Measurements from ENCODE around the gene CSTF1. TPM values are rescaled to one million over a fixed set of nuclear protein-coding genes. Genes with fewer than 3 reads are reported as not detected.

The CSTF1 gene
- total and polyA plus RNA-seq, 2 of the 8 experiments (the other 6 are each of a cell fraction or from before 2014, with no cell fraction given) = 59.4 to 83.5 TPM

GRCh38 chr20:56400001-56400640, 7.7 kb downstream of the CSTF1 start:
- Histone ChIP-seq H3K23ac (ENCODE audit: insufficient read length) (no peak overlapping the region), H3K79me1 (ENCODE audit: low read depth, low read length) (peaks cover 2% of the 10 kb centered on the region; the same call in 1 of the 2 replicates), H2AFZ (ENCODE audit: low read length) (no peak overlapping the region), H3K27me3 (replicated peaks in 1 of 4; ENCODE audit: control insufficient read depth in 3 of 4, extremely low read depth in 1 of 4, insufficient read depth in 3 of 4, low read length in 3 of 4) (no peaks in the 10 kb centered on the region), H3K9me3 (ENCODE audit: insufficient read depth in 2 of 2, low read depth in 1 of 2, low read length in 1 of 2) (no peaks in the 10 kb centered on the region), H3K4me3 (ENCODE audit: extremely low read depth in 1 of 4, insufficient read depth in 2 of 4, low read depth in 3 of 4, low read length in 4 of 4) (no peak overlapping the region), H4K5ac (ENCODE audit: insufficient read length, low read depth, low read length) (no peak overlapping the region), H3K4ac (replicated peaks; ENCODE audit: insufficient read length, low read depth, low read length) (no peak overlapping the region), H3K4me2 (ENCODE audit: insufficient read depth in 1 of 2, low read depth in 2 of 2, low read length in 2 of 2) (no peak overlapping the region), H3K27ac (ENCODE audit: low read depth, low read length) (no peak overlapping the region), H2BK120ac (replicated peaks; ENCODE audit: low read depth, low read length) (no peak overlapping the region), H3K9ac (replicated peaks in 1 of 4; ENCODE audit: extremely low read depth in 1 of 4, low read depth in 3 of 4, low read length in 3 of 4) (no peak overlapping the region), H3K4me1 (replicated peaks in 1 of 4; ENCODE audit: control insufficient read depth in 3 of 4, insufficient read depth in 4 of 4, low read length in 3 of 4) (no peaks in the 10 kb centered on the region), H4K20me1 (replicated peaks in 1 of 2; ENCODE audit: control insufficient read depth in 1 of 2, insufficient read depth in 2 of 2, low read length in 2 of 2) (peaks cover under 1 to 4% of the 10 kb centered on the region in 2 experiments), H2BK12ac (ENCODE audit: low read depth, low read length) (no peak overlapping the region), H4K91ac (replicated peaks; ENCODE audit: insufficient read length, low read length) (no peak overlapping the region), H2BK5ac (ENCODE audit: low read depth, low read length) (no peak overlapping the region), H3K23me2 (ENCODE audit: low read depth, low read length) (no peaks in the 10 kb centered on the region), H3K14ac (ENCODE audit: insufficient read length) (no peak overlapping the region), H2BK20ac (ENCODE audit: low read length) (no peak overlapping the region), H2AK5ac (ENCODE audit: low read depth, low read length) (no peak overlapping the region), H3K79me2 (ENCODE audit: control insufficient read depth in 1 of 2, insufficient read depth in 2 of 2, low read length in 2 of 2) (peaks cover 0 to 27% of the 10 kb centered on the region in 2 experiments; a peak in 2 of 4 replicates), H3K56ac (replicated peaks; ENCODE audit: insufficient read length, low read depth, low read length) (no peak overlapping the region), H3K36me3 (ENCODE audit: control insufficient read depth in 2 of 4, insufficient read depth in 4 of 4, low read length in 3 of 4) (peaks cover 44 to 91% (median 73%) of the 10 kb centered on the region in 4 experiments), H2BK15ac (ENCODE audit: low read length) (no peak overlapping the region), H3K18ac (ENCODE audit: extremely low read depth, low read length) (no peak overlapping the region), H4K8ac (ENCODE audit: extremely low read depth, insufficient read depth, low read length) (no peak overlapping the region)
- FAIRE-seq (no peak), DNase-seq (ENCODE audit: low read depth in 1 of 2, low spot score in 2 of 2) (peak in 1 of 2 experiments; percentile 55)
- ChIA-PET POLR2A (ENCODE audit: partially characterized antibody) (no interaction called here), CTCF (ENCODE audit: partially characterized antibody) (interaction anchor here (0.6 to 1.6 kb wide), 5 partner anchors 13 to 178 kb away, joined by 3 to 5 read pairs (median 4); no protein-coding TSS in a partner anchor)
- TF ChIP-seq, protein P1, sequence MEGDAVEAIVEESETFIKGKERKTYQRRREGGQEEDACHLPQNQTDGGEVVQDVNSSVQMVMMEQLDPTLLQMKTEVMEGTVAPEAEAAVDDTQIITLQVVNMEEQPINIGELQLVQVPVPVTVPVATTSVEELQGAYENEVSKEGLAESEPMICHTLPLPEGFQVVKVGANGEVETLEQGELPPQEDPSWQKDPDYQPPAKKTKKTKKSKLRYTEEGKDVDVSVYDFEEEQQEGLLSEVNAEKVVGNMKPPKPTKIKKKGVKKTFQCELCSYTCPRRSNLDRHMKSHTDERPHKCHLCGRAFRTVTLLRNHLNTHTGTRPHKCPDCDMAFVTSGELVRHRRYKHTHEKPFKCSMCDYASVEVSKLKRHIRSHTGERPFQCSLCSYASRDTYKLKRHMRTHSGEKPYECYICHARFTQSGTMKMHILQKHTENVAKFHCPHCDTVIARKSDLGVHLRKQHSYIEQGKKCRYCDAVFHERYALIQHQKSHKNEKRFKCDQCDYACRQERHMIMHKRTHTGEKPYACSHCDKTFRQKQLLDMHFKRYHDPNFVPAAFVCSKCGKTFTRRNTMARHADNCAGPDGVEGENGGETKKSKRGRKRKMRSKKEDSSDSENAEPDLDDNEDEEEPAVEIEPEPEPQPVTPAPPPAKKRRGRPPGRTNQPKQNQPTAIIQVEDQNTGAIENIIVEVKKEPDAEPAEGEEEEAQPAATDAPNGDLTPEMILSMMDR (IDR thresholded peaks at IDR 0.05; ENCODE audit: control extremely low read depth in 1 of 3, insufficient read depth in 1 of 3, low read depth in 1 of 3, low read length in 3 of 3) = peak in 2 of 3 experiments; percentile 45 to 83; a peak in 2 of 4 replicates
- TF ChIP-seq RAD21 (IDR thresholded peaks at IDR 0.05 in 1 of 2, conservative IDR thresholded peaks at IDR 0.05 in 1 of 2; ENCODE audit: low read depth in 2 of 2, low read length in 2 of 2) = peak; percentile 45 to 56
- TF ChIP-seq ASH2L (IDR thresholded peaks at IDR 0.05; ENCODE audit: low read length) = no peak
